Sigmoid colon (tissue), 7 donors: ENCODE data around the gene PPFIA4. TPM values are rescaled to one million over a fixed set of nuclear protein-coding genes. Genes with fewer than 3 reads are reported as not detected.

ENCODE experiments used
- DNase-seq: peaks from one replicate; pipeline ENCODE4 v3.0.0-alpha.2; 2019
- H3K27ac ChIP-seq, 4 donors: fragments of 200-600 bp; sonication (generic); one replicate each; pipeline ENCODE4 v1.5.1; 2016 to 2019; ENCODE audit warnings: mild to moderate bottlenecking in 1 of 4
- H3K27me3 ChIP-seq, 3 donors: fragments of 200-600 bp; sonication (generic); one replicate each; pipeline ENCODE4 v1.5.1; 2019; ENCODE audit warnings: mild to moderate bottlenecking in 1 of 3
- H3K36me3 ChIP-seq, 4 donors: fragments of 200-600 bp; sonication (generic); one replicate each; pipeline ENCODE4 v1.5.1; 2016 to 2019
- H3K4me1 ChIP-seq, 4 donors: fragments of 200-600 bp; sonication (generic); one replicate each; pipeline ENCODE4 v1.5.1; 2017 to 2019
- H3K4me3 ChIP-seq, 4 donors: fragments of 200-600 bp; sonication (generic); one replicate each; pipeline ENCODE4 v1.5.1; 2017 to 2019; ENCODE audit warnings: mild to moderate bottlenecking in 2 of 4, moderate library complexity in 1 of 4
- H3K9me3 ChIP-seq, 4 donors: fragments of 200-600 bp in 3 of 4; sonication (generic) in 3 of 4; one replicate each; pipeline versions ENCODE4 v1.5.1 to v1.6.1; 2013 to 2019
- EP300 ChIP-seq, 4 donors: sonication (generic); formaldehyde crosslinking; IDR thresholded peaks; one replicate each; pipeline ENCODE4 v1.6.1; 2017; ENCODE audit warnings: antibody characterized with exemption in 4 of 4
- POLR2A ChIP-seq, 2 donors: fragments of 450-650 bp; IDR thresholded peaks; one replicate each; pipeline ENCODE4 v1.6.1; 2016; ENCODE audit warnings: antibody characterized with exemption in 2 of 2, mild to moderate bottlenecking in 2 of 2, moderate library complexity in 2 of 2
- POLR2AphosphoS5 ChIP-seq, 4 donors: sonication (generic); formaldehyde crosslinking; IDR thresholded peaks; one replicate each; pipeline ENCODE4 v1.6.1; 2017; ENCODE audit warnings: antibody characterized with exemption in 4 of 4
- WGBS, 2 donors: extraction: QIAGEN DNeasy Blood & Tissue Kit; methylation state at CpG; one replicate each; pipeline ENCODE4 v1.1.7; 2013; 5-methylcytosine and 5-hydroxymethylcytosine counted together
- intact Hi-C: fragments of 100-400 bp; cut with DNase I; formaldehyde crosslinking; loops from one replicate; pipeline ENCODE4 v1.15.1; 2023
- polyA plus RNA-seq, 3 donors: library from polyadenylated mRNA; stranded (reverse); fragments of 200-250 nt; gene quantifications; one replicate each; pipeline ENCODE4 v1.2.3, GENCODE V29; 2013
- total RNA-seq, 4 donors: library from RNA; depleted of rRNA; stranded (reverse); fragments of >200 nt; gene quantifications; one replicate each; pipeline ENCODE4 v1.1.0, GENCODE V29; 2016
- TF ChIP-seq, protein P1 (sequence below), 4 experiments: fragments of 450-650 bp in 3 of 4; fragments of 200-600 bp in 1 of 4; IDR thresholded peaks; one replicate each; pipeline ENCODE4 v1.5.1; 2016 to 2019; ENCODE audit warnings: antibody characterized with exemption in 4 of 4, mild to moderate bottlenecking in 3 of 4, moderate library complexity in 2 of 4
- donor health status: healthy with polysubstance abuse.
- donor health status: Bipolar disorder and iron deficiency.
- donor health status: healthy.

PPFIA4 gene
- total and polyA plus RNA-seq, 7 donors = 0.52 to 15.0 (median 1.4) TPM; not detected in 2

GRCh38 chr1:203034422-203035110, 8.3 kb downstream of the PPFIA4 start:
- no peak for DNase-seq
- intact Hi-C loops = no loop called here
- no peaks in the 10 kb centered on the region for H3K27me3 ChIP-seq
- TF ChIP-seq, protein P1, sequence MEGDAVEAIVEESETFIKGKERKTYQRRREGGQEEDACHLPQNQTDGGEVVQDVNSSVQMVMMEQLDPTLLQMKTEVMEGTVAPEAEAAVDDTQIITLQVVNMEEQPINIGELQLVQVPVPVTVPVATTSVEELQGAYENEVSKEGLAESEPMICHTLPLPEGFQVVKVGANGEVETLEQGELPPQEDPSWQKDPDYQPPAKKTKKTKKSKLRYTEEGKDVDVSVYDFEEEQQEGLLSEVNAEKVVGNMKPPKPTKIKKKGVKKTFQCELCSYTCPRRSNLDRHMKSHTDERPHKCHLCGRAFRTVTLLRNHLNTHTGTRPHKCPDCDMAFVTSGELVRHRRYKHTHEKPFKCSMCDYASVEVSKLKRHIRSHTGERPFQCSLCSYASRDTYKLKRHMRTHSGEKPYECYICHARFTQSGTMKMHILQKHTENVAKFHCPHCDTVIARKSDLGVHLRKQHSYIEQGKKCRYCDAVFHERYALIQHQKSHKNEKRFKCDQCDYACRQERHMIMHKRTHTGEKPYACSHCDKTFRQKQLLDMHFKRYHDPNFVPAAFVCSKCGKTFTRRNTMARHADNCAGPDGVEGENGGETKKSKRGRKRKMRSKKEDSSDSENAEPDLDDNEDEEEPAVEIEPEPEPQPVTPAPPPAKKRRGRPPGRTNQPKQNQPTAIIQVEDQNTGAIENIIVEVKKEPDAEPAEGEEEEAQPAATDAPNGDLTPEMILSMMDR (IDR thresholded peaks at IDR 0.05) = no peak
- no peak for TF ChIP-seq POLR2A (IDR thresholded peaks at IDR 0.05)
- TF ChIP-seq EP300 (IDR thresholded peaks at IDR 0.05) = no peak
- 83 to 84% methylated on average over 10 of the region's 10 CpGs for WGBS, 2 donors
- no peaks in the 10 kb centered on the region for H3K36me3 ChIP-seq
- H3K9me3 ChIP-seq = no peaks in the 10 kb centered on the region
- H3K4me1 ChIP-seq = peaks cover 0 to 35% (median 25%) of the 10 kb centered on the region in 4 donors
- no peak overlapping the region for H3K4me3 ChIP-seq
- no peak overlapping the region for H3K27ac ChIP-seq

- Histone ChIP-seq H3K9me3 (no peaks in the 10 kb centered on the region), H3K36me3 (no peaks in the 10 kb centered on the region), H3K27ac (no peak overlapping the region), H3K27me3 (no peaks in the 10 kb centered on the region), H3K4me1 (peaks cover 0 to 34% (median 25%) of the 10 kb centered on the region in 4 donors), H3K4me3 (no peak overlapping the region)
- 80 to 83% methylated on average over 15 of the region's 15 CpGs for WGBS, 2 donors
- intact Hi-C loops = no loop called here
- TF ChIP-seq EP300 (IDR thresholded peaks at IDR 0.05) (no peak), POLR2AphosphoS5 (IDR thresholded peaks at IDR 0.05) (no peak), POLR2A (IDR thresholded peaks at IDR 0.05) (no peak)
- TF ChIP-seq, protein P1 (IDR thresholded peaks at IDR 0.05) = no peak
- DNase-seq = no peak
Measured at GRCh38 chr1:203035111-203036000, 9.1 kb downstream of the PPFIA4 start.

GRCh38 chr1:203036135-203036534, 9.8 kb downstream of the PPFIA4 start:
- 54 to 56% methylated on average over 4 of the region's 4 CpGs for WGBS, 2 donors
- no peaks in the 10 kb centered on the region for H3K27me3 ChIP-seq
- H3K9me3 ChIP-seq = no peaks in the 10 kb centered on the region
- H3K36me3 ChIP-seq = no peaks in the 10 kb centered on the region
- H3K4me1 ChIP-seq = peaks cover 0 to 34% (median 25%) of the 10 kb centered on the region in 4 donors
- TF ChIP-seq POLR2AphosphoS5 (IDR thresholded peaks at IDR 0.05) (no peak), EP300 (IDR thresholded peaks at IDR 0.05) (no peak), POLR2A (IDR thresholded peaks at IDR 0.05) (no peak)
- TF ChIP-seq, protein P1 (IDR thresholded peaks at IDR 0.05) = no peak
- intact Hi-C loops = no loop called here
- no peak for DNase-seq
- peak overlapping the region in 2 of 4 donors; percentile 83 to 88 for H3K27ac ChIP-seq
- no peak overlapping the region for H3K4me3 ChIP-seq

DNA sequence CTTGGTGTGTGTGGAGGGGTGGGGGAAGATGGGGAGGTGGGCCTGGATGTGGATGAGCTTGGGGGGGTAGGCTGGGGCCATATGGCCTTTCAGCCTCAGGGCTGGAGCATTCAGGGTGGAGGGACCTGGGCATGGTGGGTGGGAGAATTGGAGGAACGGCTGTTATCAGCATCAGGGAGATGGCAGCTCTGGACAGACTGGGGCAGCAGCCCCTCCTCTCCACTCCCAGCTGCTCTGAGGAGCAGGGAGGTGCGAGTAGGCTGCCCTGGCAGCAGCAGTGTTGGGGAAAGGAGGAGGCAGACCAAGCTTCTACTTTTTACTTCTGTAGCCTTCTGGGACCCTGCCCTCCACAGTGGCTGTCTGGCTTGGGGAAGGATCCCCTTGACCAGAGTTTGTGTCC, 10.2 kb downstream of the PPFIA4 start:
- Histone ChIP-seq H3K27me3 (no peaks in the 10 kb centered on the region), H3K4me1 (peaks cover 0 to 34% (median 25%) of the 10 kb centered on the region in 4 donors), H3K36me3 (no peaks in the 10 kb centered on the region), H3K4me3 (no peak overlapping the region), H3K9me3 (no peaks in the 10 kb centered on the region), H3K27ac (peak overlapping the region in 2 of 4 donors; percentile 83 to 88)
- TF ChIP-seq POLR2A (IDR thresholded peaks at IDR 0.05) = no peak
- no peak for TF ChIP-seq POLR2AphosphoS5 (IDR thresholded peaks at IDR 0.05)
- no peak for TF ChIP-seq EP300 (IDR thresholded peaks at IDR 0.05)
- TF ChIP-seq, protein P1 (IDR thresholded peaks at IDR 0.05) = no peak
- WGBS, 2 donors = 45 to 55% methylated on average over 2 of the region's 2 CpGs
- intact Hi-C loops = no loop called here
- no peak for DNase-seq
